GM21576 (cell line): ENCODE data around the gene RNF135.
"Not testable (repeated sequence)": the region's sequence is repeated elsewhere in the genome, so short reads cannot be mapped to it uniquely, and the experiment has no call there.

Source experiments
- ATAC-seq: cut with Tn5 transposase; IDR thresholded peaks from one replicate; pipeline ENCODE4 v1.9.1; 2021; ENCODE audit warnings: mild to moderate bottlenecking, moderate library complexity; ENCODE audit not compliant: unreplicated experiment

The RNF135 gene

GRCh38 chr17:30954046-30954830 lies 16.6 kb upstream of the RNF135 start:
- no peak for ATAC-seq

- no peak for ATAC-seq
Measured at GRCh38 chr17:30956764-30957374, 14.0 kb upstream of the RNF135 start.

- ATAC-seq: no peak
Measured at GRCh38 chr17:30957741-30958140, 13.1 kb upstream of the RNF135 start.

- no peak for ATAC-seq
Measured at GRCh38 chr17:30958187-30958586, 12.7 kb upstream of the RNF135 start.

- ATAC-seq: no peak
Measured at GRCh38 chr17:30961209-30962188, 9.3 kb upstream of the RNF135 start.

GRCh38 chr17:30964312-30964711 lies 6.5 kb upstream of the RNF135 start:
- not testable (repeated sequence) for ATAC-seq

- no peak for ATAC-seq
Measured at GRCh38 chr17:30964876-30965275, 6.0 kb upstream of the RNF135 start.

- ATAC-seq: no peak
Measured at GRCh38 chr17:30965686-30966085, 5.2 kb upstream of the RNF135 start.

GRCh38 chr17:30967911-30968310 lies 2.9 kb upstream of the RNF135 start:
- ATAC-seq: not testable (repeated sequence)

- no peak for ATAC-seq
Measured at GRCh38 chr17:30969989-30970830, 629 bp upstream of the RNF135 start.

- no peak for ATAC-seq
Measured at GRCh38 chr17:30975042-30975820, 4.4 kb downstream of the RNF135 start.

GRCh38 chr17:30979919-30980318 lies 9.1 kb downstream of the RNF135 start:
- ATAC-seq: not testable (repeated sequence)

GRCh38 chr17:30981531-30982519 lies 11.0 kb downstream of the RNF135 start:
- ATAC-seq: no peak

GRCh38 chr17:30982855-30983254 lies 12.0 kb downstream of the RNF135 start:
- ATAC-seq: no peak

- ATAC-seq: no peak
Measured at GRCh38 chr17:30990458-30990857, 19.6 kb downstream of the RNF135 start.

GRCh38 chr17:30992551-30992950 lies 21.7 kb downstream of the RNF135 start:
- no peak for ATAC-seq

- ATAC-seq: no peak
Measured at GRCh38 chr17:30995347-30995746, 24.5 kb downstream of the RNF135 start.

GRCh38 chr17:30996486-30996885 lies 25.6 kb downstream of the RNF135 start:
- no peak for ATAC-seq
